Type B pancreatic cell (in vitro differentiated cells): ENCODE results near the gene ADARB2. TPM values are rescaled to one million over a fixed set of nuclear protein-coding genes. Genes with fewer than 3 reads are reported as not detected.

Experiments
- DNase-seq: peaks from one replicate; pipeline ENCODE4 v3.0.0; 2021; ENCODE audit warnings: mixed read lengths; ENCODE audit not compliant: unreplicated experiment; ENCODE audit errors: extremely low spot score
- H3K27ac Mint-ChIP-seq: 2 replicates; pipeline ENCODE4 v1.8.0; 2021; ENCODE audit warnings: mild to moderate bottlenecking, mixed read lengths
- H3K27me3 Mint-ChIP-seq: 2 replicates; pipeline ENCODE4 v1.8.0; 2021; ENCODE audit warnings: mixed read lengths
- H3K36me3 Mint-ChIP-seq: 2 replicates; pipeline ENCODE4 v1.8.0; 2021; ENCODE audit warnings: mixed read lengths
- H3K4me1 Mint-ChIP-seq: one replicate; pipeline ENCODE4 v1.8.0; 2021; ENCODE audit warnings: mixed read lengths; ENCODE audit not compliant: unreplicated experiment
- H3K4me3 Mint-ChIP-seq: 2 replicates; pipeline ENCODE4 v1.8.0; 2021; ENCODE audit warnings: mild to moderate bottlenecking, mixed read lengths
- H3K9me3 Mint-ChIP-seq: 2 replicates; pipeline ENCODE4 v1.8.0; 2021; ENCODE audit warnings: mixed read lengths
- CTCF ChIP-seq: fragments of 200-600 bp; sonication (generic); conservative IDR thresholded peaks from 2 replicates; pipeline ENCODE4 v1.5.0; 2021; ENCODE audit warnings: antibody characterized with exemption, mild to moderate bottlenecking
- total RNA-seq: library from RNA; stranded (reverse); gene quantifications from 2 replicates; pipeline ENCODE4 v1.2.1, GENCODE V29; 2021; ENCODE audit warnings: low replicate concordance

The ADARB2 gene
- total RNA-seq, 1 donor from 2014 or later = 4.9 TPM

GRCh38 chr10:1361411-1362105 lies 375.8 kb downstream of the ADARB2 start:
- H3K4me3 Mint-ChIP-seq = peak overlapping the region; percentile 37
- peaks cover 37% of the 10 kb centered on the region for H3K4me1 Mint-ChIP-seq
- TF ChIP-seq CTCF = no peak
- no peaks in the 10 kb centered on the region for H3K27me3 Mint-ChIP-seq
- no peak for DNase-seq
- H3K9me3 Mint-ChIP-seq = peaks cover 3% of the 10 kb centered on the region
- H3K36me3 Mint-ChIP-seq = peaks cover 8% of the 10 kb centered on the region
- peak overlapping the region; percentile 98 for H3K27ac Mint-ChIP-seq

- H3K27ac Mint-ChIP-seq = peak overlapping the region; percentile 98
- no peaks in the 10 kb centered on the region for H3K27me3 Mint-ChIP-seq
- peaks cover 5% of the 10 kb centered on the region for H3K36me3 Mint-ChIP-seq
- peaks cover 34% of the 10 kb centered on the region for H3K4me1 Mint-ChIP-seq
- no peak for DNase-seq
- H3K9me3 Mint-ChIP-seq = peaks cover under 1% of the 10 kb centered on the region
- H3K4me3 Mint-ChIP-seq = peak overlapping the region; percentile 79
- no peak for TF ChIP-seq CTCF
These were observed 376.7 kb downstream of the ADARB2 start for GRCh38 chr10:1360558-1361164.

- peaks cover 37% of the 10 kb centered on the region for H3K4me1 Mint-ChIP-seq
- TF ChIP-seq CTCF = peak; percentile 71
- H3K4me3 Mint-ChIP-seq = peak overlapping the region; percentile 79
- DNase-seq = no peak
- no peaks in the 10 kb centered on the region for H3K9me3 Mint-ChIP-seq
- peak overlapping the region; percentile 98 for H3K27ac Mint-ChIP-seq
- no peaks in the 10 kb centered on the region for H3K27me3 Mint-ChIP-seq
- H3K36me3 Mint-ChIP-seq = peaks cover 5% of the 10 kb centered on the region
These were observed 377.2 kb downstream of the ADARB2 start for GRCh38 chr10:1360011-1360557.

- Mint-ChIP-seq H3K27ac (peak overlapping the region; percentile 98), H3K4me1 (peaks cover 38% of the 10 kb centered on the region), H3K27me3 (no peaks in the 10 kb centered on the region), H3K36me3 (peaks cover 5% of the 10 kb centered on the region), H3K4me3 (peak overlapping the region; percentile 79), H3K9me3 (no peaks in the 10 kb centered on the region)
- no peak for DNase-seq
- no peak for TF ChIP-seq CTCF
These were observed 377.7 kb downstream of the ADARB2 start for GRCh38 chr10:1359626-1359955.

DNA sequence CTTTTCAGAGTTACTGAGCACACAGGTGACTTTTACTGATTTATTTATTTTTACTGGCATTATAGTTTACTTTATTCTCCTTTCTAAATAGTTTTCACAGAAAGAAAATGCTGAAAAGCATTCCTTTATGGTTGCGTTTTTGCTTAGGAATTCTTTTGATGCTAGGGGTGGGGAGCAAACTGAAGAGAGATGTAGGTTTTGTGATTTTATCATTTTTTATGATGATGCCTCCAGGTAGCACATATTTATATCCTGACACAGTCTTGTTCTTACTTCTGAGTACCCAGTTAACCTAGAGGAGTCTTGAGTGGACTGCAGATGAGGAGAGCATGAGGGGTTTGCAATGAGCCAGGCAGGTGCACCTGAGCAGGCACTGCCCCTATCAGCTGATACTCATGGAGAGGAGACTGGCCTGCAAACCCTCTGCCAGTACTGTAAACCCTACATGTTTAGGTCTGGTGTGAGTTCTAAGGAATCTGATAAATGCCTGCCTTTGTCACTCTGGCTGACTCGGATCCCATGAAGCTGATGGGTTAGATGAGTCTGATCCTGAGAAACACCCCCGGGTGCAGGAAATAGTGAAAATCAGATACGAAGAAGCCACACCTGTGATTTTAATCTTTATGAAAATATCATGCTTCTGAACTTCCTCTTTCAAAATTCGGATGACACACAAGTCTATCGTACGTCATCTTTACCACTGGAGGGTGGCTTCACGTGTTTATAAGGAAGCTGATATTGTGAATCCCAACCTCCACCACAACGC lies 378.3 kb downstream of the ADARB2 start:
- H3K9me3 Mint-ChIP-seq = no peaks in the 10 kb centered on the region
- H3K27ac Mint-ChIP-seq = peak overlapping the region; percentile 98
- peak overlapping the region; percentile 79 for H3K4me3 Mint-ChIP-seq
- peaks cover 38% of the 10 kb centered on the region for H3K4me1 Mint-ChIP-seq
- peaks cover 5% of the 10 kb centered on the region for H3K36me3 Mint-ChIP-seq
- H3K27me3 Mint-ChIP-seq = no peaks in the 10 kb centered on the region
- TF ChIP-seq CTCF = no peak
- DNase-seq = no peak
